GM18907 (cell line): Measurements from ENCODE around the gene ITSN1.
"Not testable (repeated sequence)": the region's sequence is repeated elsewhere in the genome, so short reads cannot be mapped to it uniquely, and the experiment has no call there.

Experiments used
- ATAC-seq: cut with Tn5 transposase; IDR thresholded peaks from one replicate; pipeline ENCODE4 v1.9.1; 2021; ENCODE audit warnings: mild to moderate bottlenecking, moderate library complexity; ENCODE audit not compliant: unreplicated experiment

The ITSN1 gene

DNA sequence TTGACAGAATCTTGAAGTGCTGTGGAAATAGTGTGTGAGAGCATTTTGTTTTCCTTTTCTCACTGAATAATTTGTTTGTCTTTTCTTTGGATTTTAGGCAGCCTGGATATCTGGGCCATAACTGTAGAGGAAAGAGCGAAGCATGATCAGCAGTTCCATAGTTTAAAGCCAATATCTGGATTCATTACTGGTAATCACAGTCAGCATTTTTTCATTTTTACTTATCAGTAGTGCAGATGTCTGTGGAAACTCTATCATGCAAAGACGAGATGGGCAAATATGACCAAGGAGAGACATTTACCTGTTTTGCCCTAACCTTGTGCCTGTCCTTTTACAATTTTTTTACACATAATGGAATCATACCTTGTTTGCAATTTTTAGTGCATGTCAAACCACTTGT lies 78.8 kb downstream of the ITSN1 start:
- ATAC-seq: no peak

DNA sequence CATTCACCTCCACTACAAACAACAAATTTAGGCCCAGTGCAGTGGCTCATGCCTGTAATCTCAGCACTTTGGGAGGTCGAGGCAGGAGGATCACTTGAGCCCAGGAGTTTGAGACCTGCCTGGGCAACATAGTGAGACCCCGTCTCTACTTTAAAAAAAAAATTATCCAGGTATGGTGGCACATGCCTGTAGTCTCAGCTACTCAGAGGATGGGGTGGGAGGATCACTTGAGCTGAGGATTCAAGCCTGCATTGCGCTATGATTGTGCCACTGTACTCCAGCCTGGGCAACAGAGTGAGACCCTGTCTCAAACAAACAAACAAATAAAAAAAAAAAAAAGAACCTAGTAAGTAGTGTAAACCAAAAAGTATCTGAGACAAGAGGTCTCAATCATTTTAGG lies 86.8 kb downstream of the ITSN1 start:
- ATAC-seq: not testable (repeated sequence)

DNA sequence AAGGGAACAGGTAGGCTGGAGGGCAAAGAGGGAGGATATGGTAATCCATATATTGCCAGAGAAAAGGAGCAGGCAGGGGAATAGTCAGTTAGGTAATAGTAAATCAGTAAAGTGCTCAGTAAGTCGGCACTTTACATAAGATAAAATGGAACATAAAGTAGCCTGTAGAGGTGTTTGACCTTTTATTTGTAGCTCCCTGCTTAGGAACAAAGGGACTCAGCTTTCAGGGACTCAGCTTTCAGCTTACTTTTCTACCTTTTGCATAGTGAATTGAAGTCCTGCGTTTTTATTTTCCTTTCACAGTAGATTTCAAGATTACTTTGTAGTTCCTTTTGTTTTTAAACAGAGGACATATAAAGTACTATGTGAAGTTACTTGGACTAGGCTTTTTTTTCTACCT lies 87.3 kb downstream of the ITSN1 start:
- ATAC-seq: no peak

DNA sequence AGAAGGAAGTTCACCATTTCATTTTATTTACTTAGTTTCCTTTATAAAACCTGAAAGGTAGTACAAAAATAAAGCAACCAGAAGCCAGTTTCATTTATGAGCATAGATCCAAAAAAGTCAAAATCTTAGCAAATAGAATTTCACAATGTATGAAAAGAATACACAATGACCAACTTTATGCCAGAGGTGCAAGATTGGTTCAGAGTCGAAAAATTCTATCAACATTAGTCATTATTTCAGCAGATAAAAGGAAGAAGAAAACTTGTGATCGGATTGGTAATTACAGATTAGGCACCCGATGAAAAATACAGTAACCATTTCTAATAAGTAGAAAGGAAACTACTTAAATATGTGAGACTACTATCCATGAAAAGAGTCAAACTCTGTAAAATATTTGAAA lies 89.1 kb downstream of the ITSN1 start:
- no peak for ATAC-seq

DNA sequence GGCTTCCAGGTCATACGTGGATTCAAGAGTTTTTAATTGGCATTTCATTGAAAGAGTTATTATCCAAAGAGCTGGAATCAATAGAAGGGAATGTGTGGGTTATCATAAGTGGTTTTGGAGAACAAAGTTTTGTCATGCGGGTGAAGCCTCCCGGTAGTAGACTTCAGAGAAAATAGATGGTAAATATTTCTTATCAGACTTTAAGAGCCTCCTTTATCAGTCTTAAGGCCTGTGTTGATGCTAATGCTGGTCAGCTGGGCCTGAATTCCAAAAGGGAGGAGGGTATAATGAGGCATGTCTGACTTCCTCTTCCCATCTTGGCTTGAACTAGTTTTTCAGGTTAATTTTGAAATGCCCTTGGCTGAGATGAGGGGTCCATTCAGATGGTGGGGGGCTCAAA lies 89.7 kb downstream of the ITSN1 start:
- no peak for ATAC-seq

DNA sequence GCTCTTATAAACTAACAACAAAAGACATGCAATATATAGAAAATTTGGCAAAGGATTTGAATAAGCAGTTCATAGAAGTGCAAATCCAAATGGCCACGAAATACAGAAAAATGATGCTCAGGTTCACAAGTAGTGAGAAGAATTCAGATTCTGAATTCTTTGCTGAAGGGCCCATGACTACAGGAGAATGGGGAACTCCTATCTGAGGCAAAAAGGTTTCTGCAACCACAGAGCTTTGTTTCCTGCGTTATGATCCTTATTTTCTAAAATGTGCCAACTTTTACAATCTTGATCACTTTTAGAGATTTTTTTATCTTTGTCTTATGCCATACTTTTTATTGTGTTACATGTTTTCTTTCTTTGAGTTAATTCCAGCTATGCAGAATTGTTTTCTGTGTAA lies 91.3 kb downstream of the ITSN1 start:
- no peak for ATAC-seq

DNA sequence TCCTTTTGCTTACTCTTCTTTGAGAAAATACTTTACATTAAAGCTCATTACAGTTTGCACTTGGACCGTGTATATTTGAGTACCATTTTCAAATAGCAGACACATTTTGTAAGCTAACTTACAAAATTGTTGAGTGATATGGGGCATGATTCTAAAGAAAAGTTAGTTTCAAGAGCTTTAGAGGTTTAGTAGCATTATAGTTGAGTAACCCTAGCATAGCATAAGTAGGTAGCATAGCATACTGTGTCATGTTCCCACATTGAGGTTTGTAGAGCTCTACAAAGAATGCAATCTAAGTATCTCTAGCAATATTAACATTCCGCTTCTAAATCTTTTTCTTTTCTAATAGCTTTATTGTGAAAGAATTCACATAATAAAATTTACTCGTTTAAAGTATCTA lies 92.0 kb downstream of the ITSN1 start:
- no peak for ATAC-seq

DNA sequence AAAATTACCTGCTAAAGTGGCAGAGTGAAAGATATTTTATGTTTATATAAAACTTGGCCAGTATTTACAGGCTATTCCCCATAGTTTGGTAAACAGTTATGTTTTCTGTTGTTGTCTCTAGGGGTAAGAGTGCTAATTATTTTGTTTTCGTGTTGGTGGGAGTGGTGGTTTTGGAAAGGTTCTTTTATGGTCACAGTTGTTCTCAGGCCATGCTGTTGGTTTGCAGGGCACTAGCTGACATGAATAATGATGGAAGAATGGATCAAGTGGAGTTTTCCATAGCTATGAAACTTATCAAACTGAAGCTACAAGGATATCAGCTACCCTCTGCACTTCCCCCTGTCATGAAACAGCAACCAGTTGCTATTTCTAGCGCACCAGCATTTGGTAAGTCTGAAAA lies 92.5 kb downstream of the ITSN1 start:
- no peak for ATAC-seq

DNA sequence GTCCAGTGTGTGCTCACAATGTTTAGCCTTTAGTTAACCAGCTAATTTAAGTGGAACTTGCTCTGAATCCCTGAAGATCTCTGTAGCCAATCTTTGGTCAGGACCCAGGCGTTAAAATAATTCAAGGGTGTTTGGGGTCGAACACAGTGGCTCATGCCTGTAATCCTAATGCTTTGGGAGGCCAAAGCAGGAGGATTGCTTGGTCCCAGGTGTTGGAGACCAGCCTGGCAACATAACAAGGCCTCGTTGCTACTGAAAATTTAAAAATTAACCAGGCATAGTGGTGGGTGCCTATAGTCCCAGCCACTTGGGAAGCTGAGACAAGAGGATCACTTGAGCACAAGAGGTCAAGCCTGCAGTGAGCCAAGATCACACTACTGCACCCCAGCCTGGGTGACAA lies 94.3 kb downstream of the ITSN1 start:
- ATAC-seq: no peak

DNA sequence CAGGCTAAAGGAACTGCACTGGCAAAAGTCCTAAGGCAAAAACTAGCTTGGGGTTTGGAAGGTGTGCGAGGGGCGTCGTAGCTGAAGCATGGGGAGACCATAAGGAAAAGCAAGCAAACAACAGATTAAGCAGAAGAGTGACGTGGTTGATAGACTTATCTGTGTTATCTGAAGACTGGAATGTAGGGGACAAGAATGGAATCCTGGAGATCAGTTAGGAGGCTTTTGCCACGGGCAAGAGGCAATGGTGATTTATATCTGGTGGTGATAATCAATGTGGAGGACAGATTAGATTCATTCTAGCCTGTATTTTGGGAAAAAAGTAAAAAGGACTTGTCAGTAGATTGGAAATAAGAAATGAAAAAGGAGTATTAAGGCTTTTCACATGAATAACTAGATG lies 97.4 kb downstream of the ITSN1 start:
- ATAC-seq: no peak

DNA sequence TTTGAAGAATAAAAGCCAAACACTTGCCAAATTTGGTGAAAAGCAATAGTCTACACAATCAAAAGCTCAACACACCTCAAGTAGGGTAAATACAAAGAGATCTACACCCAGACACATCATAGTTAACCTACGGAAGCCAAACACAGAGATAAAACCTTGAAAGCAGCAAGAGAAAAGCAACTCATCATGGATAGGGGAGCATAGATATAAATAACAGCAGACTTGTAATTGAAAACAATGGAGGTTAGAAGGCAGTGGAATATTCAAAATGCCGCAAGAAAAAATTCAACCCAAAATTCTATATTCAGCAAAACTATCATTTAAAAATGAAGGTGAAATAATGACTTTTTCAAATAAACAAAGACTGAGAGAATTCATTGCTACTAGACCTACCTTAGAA lies 105.1 kb downstream of the ITSN1 start:
- no peak for ATAC-seq

DNA sequence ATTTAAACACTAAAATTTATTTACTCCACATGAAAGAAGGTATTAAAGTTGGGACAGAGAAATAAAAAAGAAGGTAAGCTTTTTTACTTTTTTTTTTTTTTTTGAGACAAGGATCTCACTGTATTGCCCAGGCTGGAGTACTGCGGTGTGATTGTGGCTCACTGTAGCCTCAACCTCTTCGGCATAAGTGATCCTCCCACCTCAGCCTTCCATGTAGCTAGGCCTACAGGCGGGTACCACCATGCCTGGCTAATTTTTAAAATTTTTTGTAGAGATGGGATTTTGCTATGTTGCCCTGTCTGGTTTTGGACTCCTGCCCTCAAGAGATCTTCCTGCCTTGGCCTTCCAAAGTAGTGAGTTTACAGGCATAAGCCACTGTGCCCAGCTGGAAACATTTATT lies 106.6 kb downstream of the ITSN1 start:
- no peak for ATAC-seq

DNA sequence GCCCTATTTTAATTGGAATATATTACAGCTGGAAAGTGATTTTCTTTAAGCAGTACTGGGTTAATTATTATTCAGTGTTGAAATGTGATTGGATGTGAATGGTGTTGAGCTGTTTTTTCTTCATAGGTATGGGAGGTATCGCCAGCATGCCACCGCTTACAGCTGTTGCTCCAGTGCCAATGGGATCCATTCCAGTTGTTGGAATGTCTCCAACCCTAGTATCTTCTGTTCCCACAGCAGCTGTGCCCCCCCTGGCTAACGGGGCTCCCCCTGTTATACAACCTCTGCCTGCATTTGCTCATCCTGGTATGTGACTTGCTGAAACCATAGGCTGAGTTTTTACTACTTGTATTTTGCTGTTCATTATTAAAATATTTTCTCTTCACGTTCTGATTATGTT lies 107.7 kb downstream of the ITSN1 start:
- ATAC-seq: no peak

DNA sequence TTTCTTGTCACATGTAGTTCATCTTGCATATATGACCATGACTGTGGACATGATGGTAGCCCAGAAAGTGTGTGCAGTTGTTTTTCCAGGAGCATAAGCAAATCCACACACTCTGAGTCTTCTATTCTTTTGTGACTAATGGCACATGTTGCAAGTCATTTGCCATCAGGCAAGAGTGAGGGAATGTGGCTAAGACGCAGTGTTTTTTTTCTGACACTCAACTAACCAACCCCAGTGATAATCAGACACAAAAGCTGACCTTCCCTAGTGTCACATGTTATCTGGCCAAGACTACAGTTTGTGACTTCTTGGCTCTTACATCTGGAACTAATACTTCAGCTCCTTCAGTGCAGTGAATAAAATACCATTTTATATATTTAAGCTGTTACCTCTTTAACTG lies 108.8 kb downstream of the ITSN1 start:
- ATAC-seq: no peak

DNA sequence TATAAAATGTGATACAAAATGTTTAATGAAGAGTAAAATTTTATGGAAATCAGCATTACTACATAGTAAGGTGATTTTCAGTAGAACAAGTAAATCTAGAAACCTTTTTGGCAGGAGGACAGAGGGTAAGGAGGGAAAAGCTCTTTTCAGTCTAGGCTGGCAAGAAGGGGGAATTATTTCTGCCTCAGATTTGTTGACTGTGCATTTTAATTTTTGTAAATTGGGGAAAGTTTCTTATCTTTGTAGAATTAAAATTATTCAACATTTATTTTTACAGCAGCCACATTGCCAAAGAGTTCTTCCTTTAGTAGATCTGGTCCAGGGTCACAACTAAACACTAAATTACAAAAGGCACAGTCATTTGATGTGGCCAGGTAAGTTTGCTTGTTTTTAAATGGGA lies 109.2 kb downstream of the ITSN1 start:
- ATAC-seq: no peak

DNA sequence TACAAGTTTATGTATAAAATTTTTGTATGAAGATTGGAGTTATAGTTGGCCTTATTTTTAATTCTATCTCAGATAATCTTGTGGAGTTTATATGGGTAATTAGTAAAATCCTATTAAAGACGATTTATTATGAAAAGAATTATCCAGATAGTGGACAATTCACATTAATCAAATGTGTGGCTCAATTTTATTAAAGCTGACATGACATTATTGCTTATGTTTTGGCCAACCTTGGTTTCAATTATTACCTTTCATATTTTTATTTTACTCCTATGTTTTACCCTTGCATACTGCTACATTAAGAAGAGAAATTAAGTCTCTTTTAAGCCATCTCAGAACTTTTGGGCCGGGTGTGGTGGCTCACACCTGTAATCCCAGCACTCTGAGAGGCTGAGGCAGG lies 110.0 kb downstream of the ITSN1 start:
- no peak for ATAC-seq

DNA sequence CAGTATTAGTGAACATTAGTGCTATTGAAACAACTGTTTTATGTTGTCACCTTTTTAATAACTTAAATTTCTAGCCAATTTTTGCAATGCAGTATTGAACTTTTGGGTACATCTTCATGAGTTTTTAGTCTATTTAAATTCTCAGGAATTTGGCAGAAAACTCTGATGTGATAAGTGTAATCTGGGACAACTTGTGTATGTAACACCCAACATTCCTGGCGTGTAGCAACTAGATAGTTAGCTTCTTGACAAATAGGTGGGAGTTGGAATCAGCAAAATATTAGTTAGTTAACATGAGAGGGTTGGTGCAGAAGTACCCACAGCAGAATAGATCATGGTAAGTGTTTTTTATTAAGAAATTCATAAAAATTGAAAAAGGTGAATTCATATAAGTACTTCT lies 111.6 kb downstream of the ITSN1 start:
- no peak for ATAC-seq

DNA sequence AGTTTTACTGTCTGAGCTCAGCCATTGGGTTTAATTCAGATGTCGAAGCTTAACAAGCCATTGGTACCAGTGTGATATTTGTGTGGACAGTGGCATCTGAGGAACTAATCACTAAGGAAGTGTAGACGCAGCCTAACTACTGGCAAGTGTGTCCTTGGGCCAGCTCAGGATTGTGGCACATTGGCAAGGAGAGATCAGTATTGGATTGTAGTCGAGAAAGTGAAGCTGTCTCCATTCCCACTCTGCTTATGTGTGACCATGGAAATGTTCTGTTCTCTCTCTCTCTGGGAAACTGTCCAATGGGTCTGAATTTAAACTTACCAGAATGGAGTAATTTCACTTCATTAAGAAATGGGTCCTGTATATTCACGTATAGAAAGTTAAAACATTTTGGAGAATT lies 112.2 kb downstream of the ITSN1 start:
- ATAC-seq: no peak

DNA sequence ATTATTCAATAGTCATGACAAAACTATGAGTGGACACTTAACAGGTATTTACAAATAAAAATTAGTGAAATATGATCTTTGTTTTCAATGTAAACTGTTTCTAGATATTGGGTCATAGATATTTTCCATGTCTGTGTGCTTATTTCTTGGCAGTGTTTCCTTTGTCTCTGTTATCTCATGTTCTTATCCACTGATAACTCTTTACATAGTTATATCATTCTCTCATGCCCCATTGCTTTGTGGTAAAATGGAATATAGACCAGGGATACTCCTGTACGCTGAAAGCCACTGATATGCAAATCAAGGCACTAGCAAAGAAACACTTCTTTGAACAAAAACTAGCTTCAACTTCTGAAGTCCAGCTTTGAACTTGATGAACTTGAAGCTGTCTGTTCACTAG lies 113.1 kb downstream of the ITSN1 start:
- no peak for ATAC-seq

DNA sequence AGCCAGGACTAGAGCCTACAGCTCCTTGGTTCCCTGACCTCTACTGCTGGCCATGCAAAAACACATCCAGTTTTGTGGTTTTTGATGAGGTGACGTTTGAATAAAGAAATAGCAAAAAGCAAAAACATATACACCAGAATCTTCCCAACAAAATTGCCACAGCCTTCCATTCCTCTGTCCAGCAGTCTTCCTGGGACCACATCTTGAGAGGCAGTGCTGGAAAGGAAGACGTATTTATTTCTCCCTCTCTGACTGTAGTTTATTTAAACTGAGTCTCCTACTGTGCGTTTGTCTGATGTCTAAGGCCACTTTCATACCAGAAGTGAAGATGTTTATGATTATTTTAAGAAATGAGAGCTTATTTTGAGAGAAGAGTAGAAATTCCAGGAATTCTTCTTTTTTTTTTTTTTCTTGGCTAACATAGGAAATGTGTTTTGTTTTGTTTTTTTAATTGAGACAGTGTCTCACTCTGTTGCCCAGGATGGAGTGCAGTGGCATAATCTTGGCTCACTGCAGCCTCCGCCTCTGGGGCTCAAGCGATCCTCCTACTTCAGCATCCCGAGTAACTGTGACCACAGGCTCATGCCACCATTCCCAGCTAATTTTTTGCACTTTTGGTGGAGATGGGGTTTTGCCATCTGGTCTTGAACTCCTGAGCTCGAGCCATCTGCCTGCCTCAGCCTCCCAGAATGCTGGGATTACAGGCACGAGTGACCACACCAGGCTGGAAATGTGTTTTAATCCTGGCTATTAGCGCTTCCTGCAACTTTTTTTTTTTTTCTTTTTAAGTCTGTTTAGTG lies 118.5 kb downstream of the ITSN1 start:
- no peak for ATAC-seq

DNA sequence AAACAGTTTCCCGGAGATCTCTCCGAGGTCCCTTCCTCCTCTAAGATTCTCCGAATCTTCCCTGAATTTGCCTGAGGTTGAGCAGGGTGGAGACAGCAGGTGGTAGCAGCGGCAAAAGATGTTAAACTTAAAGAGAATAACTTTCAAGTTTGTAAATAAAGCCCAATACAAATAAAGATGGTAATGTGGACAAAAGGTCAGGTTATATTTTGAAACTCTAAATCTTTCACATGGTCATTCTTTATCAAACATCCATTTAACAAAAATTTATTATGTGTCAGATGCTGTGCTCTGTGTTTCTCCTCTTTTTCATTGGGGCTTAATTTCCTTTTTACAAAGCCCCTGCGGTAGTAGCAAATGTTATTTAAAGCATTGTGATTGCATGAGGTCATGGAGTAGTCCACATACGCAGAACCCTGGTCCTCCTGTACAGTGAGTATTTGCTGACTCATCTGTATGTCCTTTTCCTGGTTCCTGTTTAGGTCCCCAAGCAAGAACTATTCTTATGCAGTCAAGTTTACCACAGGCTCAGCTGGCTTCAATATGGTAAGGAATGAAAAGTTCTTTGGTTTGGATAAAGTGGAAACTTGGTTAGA lies 119.2 kb downstream of the ITSN1 start:
- ATAC-seq: no peak

DNA sequence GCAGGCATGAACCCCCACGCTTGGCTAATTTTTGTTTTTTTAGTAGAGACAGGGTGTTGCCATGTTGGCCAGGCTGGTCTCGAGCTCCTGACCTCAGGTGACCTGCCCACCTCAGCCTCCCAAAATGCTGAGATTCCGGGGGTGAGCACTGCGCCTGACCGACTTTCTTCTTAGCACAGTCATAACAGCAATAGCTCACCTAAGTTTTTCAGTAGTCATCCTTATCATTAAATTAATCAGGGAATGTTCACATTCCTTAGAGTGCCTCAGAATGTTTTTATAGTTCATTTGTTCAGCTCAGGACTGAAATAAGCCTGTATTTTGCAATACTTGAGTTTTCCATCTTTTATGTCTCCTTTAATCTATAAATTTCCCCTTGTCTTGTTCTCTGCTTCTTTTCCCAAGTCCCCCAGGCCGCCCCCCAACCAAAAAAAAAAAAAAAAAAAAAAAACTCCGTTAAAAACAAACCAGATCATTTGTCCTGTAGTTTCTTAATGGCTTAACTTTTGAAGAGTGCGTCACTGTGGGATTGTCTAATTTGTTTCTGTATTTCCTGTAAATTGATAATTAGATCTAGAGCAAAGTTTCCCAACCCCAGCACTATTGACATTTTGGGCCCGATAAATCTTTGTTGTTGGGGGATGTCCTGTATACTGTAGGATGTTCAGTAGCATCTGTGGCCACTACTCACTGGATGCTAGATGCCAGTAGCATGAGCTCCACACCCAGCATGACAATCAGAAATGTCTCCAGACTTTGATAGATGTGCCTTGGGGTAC lies 120.7 kb downstream of the ITSN1 start:
- no peak for ATAC-seq
